MCF 10A (cell line): ENCODE results near the gene LYPLA2. TPM values are rescaled to one million over a fixed set of nuclear protein-coding genes. Genes with fewer than 3 reads are reported as not detected.

Experiments used
- BruUV-seq: library from RNA; stranded (reverse); fragments of 400-500 nt; replicated peaks from 2 replicates; lab custom pipeline; 2021; lab: Mats Ljungman, UMichigan
- CTCF ChIA-PET: fragments of 300-600 bp; sonication (Branson Sonifier 250); formaldehyde crosslinking; extraction: SDS; loops from one replicate; lab custom pipeline; 2021; ENCODE audit warnings: antibody characterized with exemption, inconsistent platforms; lab: Yijun Ruan, JAX
- POLR2A ChIA-PET: fragments of 300-600, 350-650 bp; sonication (Branson Sonifier 250); formaldehyde crosslinking; extraction: SDS; loops from one replicate; lab custom pipeline; 2020; ENCODE audit warnings: antibody characterized with exemption, inconsistent platforms; lab: Yijun Ruan, JAX
- DNase-seq: peaks from one replicate; pipeline ENCODE4 v3.0.0-alpha.2; 2018; ENCODE audit not compliant: unreplicated experiment
- H3K27ac Mint-ChIP-seq: one replicate; pipeline ENCODE4 v1.8.0; 2022; ENCODE audit warnings: mild to moderate bottlenecking, low read depth, mixed read lengths; ENCODE audit not compliant: unreplicated experiment
- H3K27me3 Mint-ChIP-seq: one replicate; pipeline ENCODE4 v1.8.0; 2022; ENCODE audit warnings: mixed read lengths; ENCODE audit not compliant: insufficient read depth, unreplicated experiment
- H3K36me3 Mint-ChIP-seq: one replicate; pipeline ENCODE4 v1.8.0; 2022; ENCODE audit warnings: mild to moderate bottlenecking, moderate library complexity, mixed read lengths; ENCODE audit not compliant: insufficient read depth, unreplicated experiment
- H3K4me1 Mint-ChIP-seq: one replicate; pipeline ENCODE4 v1.8.0; 2022; ENCODE audit warnings: mixed read lengths; ENCODE audit not compliant: insufficient read depth, unreplicated experiment
- H3K4me3 Mint-ChIP-seq: one replicate; pipeline ENCODE4 v1.8.0; 2022; ENCODE audit warnings: mild to moderate bottlenecking, moderate library complexity, mixed read lengths; ENCODE audit not compliant: unreplicated experiment
- H3K9me3 Mint-ChIP-seq: one replicate; pipeline ENCODE4 v1.8.0; 2022; ENCODE audit warnings: mixed read lengths; ENCODE audit not compliant: unreplicated experiment
- CTCF ChIP-seq: fragments of 200-600 bp; IDR thresholded peaks from one replicate; pipeline ENCODE4 v1.8.0; 2022; ENCODE audit warnings: antibody characterized with exemption, mild to moderate bottlenecking; ENCODE audit not compliant: unreplicated experiment
- intact Hi-C: fragments of 100-400 bp; cut with micrococcal nuclease; formaldehyde crosslinking; loops from 2 replicates; pipeline ENCODE4 v1.14.1; 2022
- total RNA-seq: library from RNA; stranded (reverse); gene quantifications from 2 replicates; pipeline ENCODE4 v1.2.3, GENCODE V29; 2022

Gene LYPLA2
- total RNA-seq, 1 experiment from 2014 or later, result 35.7 TPM

GRCh38 chr1:23784846-23785245, 6.1 kb upstream of the LYPLA2 start:
- ChIA-PET POLR2A (interaction anchor here (7.7 kb wide), 1 partner anchor 15 kb away, joined by 102 read pairs; the partner anchor contains the start of gene GALE), CTCF (no interaction called here)
- Mint-ChIP-seq H3K4me3 (no peak overlapping the region), H3K9me3 (no peaks in the 10 kb centered on the region), H3K27ac (no peak overlapping the region), H3K36me3 (peaks cover 89% of the 10 kb centered on the region), H3K27me3 (no peaks in the 10 kb centered on the region), H3K4me1 (peaks cover 14% of the 10 kb centered on the region)
- BruUV-seq, result no TSS peak
- intact Hi-C loops, result no loop called here
- no peak for DNase-seq
- no peak for TF ChIP-seq CTCF

- ChIA-PET CTCF (interaction anchor here (0.6 to 2.1 kb wide), 2 partner anchors 8 to 16 kb away, joined by 3 to 4 read pairs; no protein-coding TSS in a partner anchor), POLR2A (interaction anchor here (0.6 to 17.8 kb wide), 3 partner anchors 9 to 45 kb away, joined by 3 to 395 read pairs (median 102); partner anchors contain the start of genes ELOA, GALE and PITHD1)
- Mint-ChIP-seq H3K9me3 (no peaks in the 10 kb centered on the region), H3K27ac (peak overlapping the region; percentile 12), H3K27me3 (no peaks in the 10 kb centered on the region), H3K36me3 (peaks cover 85% of the 10 kb centered on the region), H3K4me3 (no peak overlapping the region), H3K4me1 (peaks cover 23% of the 10 kb centered on the region)
- BruUV-seq, result TSS peak; percentile 54
- DNase-seq, result no peak
- intact Hi-C loops, result no loop called here
- TF ChIP-seq CTCF, result no peak
Measured at GRCh38 chr1:23787701-23788100, 3.2 kb upstream of the LYPLA2 start.

- Mint-ChIP-seq H3K4me3 (no peak overlapping the region), H3K4me1 (peaks cover 23% of the 10 kb centered on the region), H3K9me3 (no peaks in the 10 kb centered on the region), H3K27ac (no peak overlapping the region), H3K27me3 (no peaks in the 10 kb centered on the region), H3K36me3 (peaks cover 85% of the 10 kb centered on the region)
- no peak for TF ChIP-seq CTCF
- intact Hi-C loops, result no loop called here
- POLR2A ChIA-PET, result interaction anchor here (7.7 to 17.8 kb wide), 2 partner anchors 10 to 11 kb away, joined by 102 to 395 read pairs; partner anchors contain the start of genes GALE and PITHD1
- no TSS peak for BruUV-seq
- CTCF ChIA-PET, result interaction anchor here (0.6 to 2.1 kb wide), 2 partner anchors 17 to 415 kb away, joined by 4 to 5 read pairs; no protein-coding TSS in a partner anchor
- DNase-seq, result no peak
Measured at GRCh38 chr1:23788695-23789094, 2.2 kb upstream of the LYPLA2 start.

GRCh38 chr1:23791516-23792047, 637 bp downstream of the LYPLA2 start:
- ChIA-PET POLR2A (interaction anchor here (0.5 to 17.8 kb wide), 19 partner anchors 8 to 1794 kb away, joined by 3 to 395 read pairs (median 4); partner anchors contain the start of genes ELOA, GALE, HMGCL and PITHD1), CTCF (interaction anchor here (0.6 to 1.7 kb wide), 4 partner anchors 10 to 25 kb away, joined by 3 to 7 read pairs (median 4); no protein-coding TSS in a partner anchor)
- intact Hi-C loops, result no loop called here
- H3K27ac Mint-ChIP-seq, result peak overlapping the region; percentile 94
- H3K4me1 Mint-ChIP-seq, result peaks cover 23% of the 10 kb centered on the region
- TF ChIP-seq CTCF, result no peak
- no peaks in the 10 kb centered on the region for H3K9me3 Mint-ChIP-seq
- DNase-seq, result peak; percentile 59
- peaks cover 74% of the 10 kb centered on the region for H3K36me3 Mint-ChIP-seq
- H3K27me3 Mint-ChIP-seq, result no peaks in the 10 kb centered on the region
- peak overlapping the region; percentile 100 for H3K4me3 Mint-ChIP-seq
- no TSS peak for BruUV-seq
